RPMI8226 (cell line): ENCODE results near the gene COX6A1.
"Not testable (repeated sequence)": the region's sequence is repeated elsewhere in the genome, so short reads cannot be mapped to it uniquely, and the experiment has no call there.

Source experiments
- DNase-seq: peaks from one replicate; pipeline ENCODE4 v3.0.0-alpha.2; 2015

Gene COX6A1

DNA sequence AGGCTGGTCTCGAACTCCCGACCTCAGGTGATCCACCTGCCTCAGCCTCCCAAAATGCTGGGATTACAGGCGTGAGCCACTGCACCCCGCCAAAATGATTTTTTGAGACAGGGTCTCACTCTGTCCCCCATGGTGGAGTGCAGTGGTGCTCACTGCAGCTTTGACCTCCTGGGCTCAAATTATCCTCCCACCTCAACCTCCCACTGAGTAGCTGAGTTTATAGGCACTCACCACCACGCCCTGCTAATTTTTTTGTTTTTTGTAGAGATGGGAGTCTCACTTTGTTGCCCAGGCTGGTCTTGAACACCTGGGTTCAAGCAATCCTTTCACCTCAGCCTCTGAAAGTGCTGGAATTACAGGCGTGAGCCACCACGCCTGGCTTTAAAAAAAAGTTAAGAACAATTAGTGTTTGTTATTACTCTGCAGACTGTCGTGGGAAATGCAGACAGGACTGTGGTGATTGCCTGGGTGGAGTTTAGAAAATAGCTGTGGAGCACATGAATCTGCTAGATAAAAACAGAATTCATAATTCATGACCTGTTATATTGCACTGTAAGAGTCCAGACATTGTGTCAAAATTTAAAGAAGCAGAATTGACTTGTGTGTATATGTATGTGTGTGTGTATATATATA is 9.2 kb upstream of the COX6A1 start:
- DNase-seq, result no peak

DNA sequence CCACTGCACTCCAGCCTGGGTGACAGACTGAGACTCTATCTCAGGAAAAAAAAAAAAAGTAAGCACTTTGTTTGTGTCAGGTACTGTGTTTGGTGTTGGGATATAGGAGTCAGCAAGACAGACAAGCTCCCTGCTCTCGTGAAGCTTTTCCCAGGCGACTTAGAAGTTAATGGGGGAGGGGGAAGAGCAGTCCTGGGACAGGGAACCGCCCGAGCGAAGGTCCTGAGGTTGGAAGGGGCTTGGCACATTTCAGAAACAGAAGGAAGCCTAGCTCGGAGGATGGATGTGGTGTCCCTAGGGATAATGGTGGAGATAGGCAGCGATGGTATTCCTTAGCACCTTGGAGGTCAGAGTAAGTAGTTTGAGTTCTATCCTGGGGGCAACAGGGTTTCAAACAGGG is 8.5 kb upstream of the COX6A1 start:
- no peak for DNase-seq

DNA sequence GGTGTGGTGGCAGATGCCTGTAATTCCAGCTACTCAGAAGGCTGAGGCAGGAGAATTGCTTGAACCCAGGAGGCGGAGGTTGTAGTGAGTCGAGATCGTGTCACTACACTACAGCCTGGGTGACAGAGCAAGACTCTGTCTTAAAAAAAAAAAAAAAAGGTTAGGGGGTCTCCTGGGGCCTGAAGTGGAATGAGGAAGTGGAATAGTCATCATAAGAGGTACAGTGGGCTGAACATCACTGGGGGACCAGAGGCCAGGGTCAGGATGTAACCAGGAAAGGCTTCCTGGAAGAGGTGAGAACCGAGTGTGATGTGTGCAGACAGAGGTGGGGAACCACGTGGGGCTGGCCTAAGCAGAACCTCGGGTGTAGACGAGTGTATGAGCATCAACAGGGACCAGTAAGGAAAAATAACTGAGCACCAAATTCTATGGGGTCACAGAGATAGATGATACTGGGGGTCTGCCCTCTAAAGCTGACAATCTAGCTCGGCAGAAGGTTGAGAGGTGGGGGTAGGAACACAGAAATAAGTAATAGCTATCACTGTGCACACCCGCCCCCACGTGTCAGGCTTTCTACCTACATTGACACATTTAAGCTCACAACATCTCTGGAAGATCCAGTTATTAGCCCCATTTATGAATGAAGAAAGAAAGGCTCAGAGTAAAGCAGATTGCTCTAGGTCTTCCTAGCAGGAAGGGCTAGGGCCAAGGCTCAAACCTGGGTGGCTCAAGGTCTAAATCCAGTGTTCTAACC is 5.0 kb upstream of the COX6A1 start:
- DNase-seq, result no peak

DNA sequence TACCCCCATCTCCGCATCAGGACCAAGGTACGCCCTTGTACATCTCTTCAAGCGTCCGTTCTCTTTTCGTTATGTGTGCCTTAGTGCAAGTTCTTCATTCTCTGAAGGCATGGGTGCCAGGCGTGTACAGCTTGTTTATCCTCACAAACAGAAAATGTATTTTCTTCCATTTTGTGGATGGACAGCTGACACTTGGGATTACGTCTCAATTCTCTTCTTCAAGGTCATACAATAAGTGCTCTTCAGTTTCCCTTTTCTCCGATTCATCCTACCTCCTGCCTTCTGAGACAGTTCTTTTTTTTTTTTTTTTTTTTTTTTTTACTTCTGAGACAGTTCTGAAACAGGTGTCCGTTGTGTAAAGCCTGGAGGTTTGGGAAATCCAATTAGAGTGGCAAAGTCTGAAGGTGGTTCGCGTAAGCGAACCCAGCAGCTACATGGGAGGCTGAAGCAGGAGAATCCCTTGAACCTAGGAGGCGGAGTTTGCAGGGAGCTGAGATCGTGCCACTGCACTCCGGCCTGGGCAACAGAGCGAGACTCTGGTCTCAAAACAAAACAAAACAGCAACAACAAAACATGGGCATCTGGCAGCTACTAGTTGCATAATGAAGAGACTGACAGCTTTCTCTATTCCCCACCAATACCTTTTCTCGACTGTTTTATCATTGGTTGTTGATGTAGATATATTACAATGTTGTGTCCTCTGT is 734 bp downstream of the COX6A1 start:
- no peak for DNase-seq

DNA sequence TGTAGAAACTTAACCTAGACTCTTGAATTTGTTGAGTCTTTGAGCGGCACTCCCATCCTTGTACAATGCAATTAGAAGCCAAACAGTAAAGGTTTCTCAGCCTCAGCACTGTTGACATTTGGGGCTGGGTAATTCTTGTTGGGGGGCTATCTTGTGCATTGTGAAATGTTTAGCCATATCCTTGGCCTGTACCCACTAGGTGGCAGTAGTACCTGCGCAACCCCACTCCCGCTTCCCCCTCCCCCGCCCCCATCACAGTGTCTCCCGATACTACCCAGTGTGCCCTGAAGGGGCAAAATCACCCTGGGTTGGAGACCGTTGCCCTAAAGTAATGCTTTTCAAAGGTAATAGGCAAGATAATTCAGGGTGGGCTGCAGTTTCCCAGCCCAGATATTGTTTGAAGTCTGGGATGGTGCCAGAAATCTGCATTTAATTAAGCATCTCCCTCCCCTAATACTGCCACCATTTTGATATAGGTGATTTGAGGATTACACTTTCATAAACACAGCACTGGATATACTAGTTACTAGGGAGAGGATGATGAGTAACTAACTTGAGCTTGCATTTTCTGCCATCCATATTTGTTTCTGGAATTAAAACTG is 1.8 kb downstream of the COX6A1 start:
- peak; percentile 83 for DNase-seq

DNA sequence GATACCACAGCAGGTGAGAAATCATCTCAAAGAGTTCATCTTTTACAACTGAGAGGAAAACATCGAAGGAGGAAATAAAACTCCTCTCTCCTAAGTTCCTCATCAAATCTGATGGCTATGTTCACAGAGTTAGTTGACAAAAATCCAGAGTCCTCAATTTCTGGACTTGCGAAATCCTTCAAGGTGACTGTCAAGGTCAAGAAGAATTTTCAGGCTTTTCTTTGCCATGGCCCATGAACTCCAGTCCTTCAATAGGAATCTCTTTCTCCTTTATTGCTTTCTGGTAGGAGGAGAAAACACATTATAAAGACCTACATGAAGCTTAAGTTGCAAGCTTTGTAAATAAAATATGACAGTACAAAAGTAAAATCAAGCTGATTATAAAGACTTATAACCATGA is 6.8 kb downstream of the COX6A1 start:
- no peak for DNase-seq

DNA sequence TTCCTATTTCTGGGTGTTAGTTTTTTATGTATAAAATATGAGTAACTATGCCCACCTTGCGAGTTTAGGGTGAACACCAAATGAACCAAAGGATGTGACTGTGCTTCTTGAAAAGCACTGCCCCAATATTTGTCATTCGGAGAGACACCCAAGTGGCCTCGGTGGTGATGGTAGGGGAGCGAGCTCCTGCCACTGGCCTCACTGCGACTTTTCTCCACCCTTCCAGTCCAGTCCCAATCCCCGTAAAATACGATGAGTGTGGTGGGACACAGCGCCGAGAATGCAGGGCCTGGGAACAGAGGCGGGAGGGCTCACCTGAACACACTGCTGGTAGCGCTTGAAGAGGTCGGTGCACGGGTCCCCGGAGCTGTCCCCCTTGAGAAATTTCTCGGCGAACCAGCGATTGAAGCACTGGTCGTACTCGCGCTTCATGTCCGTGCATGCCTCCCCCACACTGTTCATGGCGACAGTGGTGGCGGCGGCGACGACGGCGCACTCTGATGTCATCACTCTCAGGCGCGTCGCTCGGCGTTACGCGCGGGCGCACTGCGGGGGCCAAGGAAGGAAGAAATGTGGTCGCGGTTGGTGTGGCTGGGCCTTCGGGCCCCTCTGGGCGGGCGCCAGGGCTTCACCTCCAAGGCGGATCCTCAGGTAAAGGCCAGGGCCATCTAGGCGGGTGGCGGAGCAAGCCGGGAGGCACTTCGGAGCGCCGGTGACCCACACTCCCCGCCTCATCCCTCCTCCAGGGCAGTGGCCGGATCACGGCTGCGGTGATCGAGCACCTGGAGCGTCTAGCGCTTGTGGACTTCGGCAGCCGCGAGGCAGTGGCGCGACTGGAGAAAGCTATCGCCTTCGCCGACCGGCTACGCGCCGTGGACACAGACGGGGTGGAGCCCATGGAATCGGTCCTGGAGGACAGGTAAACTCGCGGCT is 8.3 kb downstream of the COX6A1 start, which contains the start of the genes GATC and TRIAP1:
GATC (plus strand) TSS at position 534 of the 933 bp plus-strand sequence; CDS start at position 571, 37 bp downstream.
TRIAP1 (minus strand) TSS at position 474 of the 933 bp plus-strand sequence; CDS start at position 462, 12 bp downstream.
- DNase-seq, result peak; percentile 91

DNA sequence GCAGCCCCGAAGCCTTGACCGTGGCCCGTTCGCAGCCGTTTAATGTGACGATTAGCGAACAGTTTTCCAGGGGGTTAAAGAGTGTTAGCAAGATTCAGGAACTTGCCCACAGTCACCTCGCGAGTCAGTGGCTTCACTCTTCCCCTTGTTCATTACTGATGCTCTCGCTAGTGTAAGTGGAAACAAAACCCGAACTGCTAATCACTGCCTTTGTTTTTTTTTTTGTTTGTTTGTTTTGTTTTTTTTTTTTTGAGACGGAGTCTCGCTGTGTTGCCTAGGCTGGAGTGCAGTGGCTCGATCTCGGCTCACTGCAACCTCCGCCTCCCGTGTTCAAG is 8.9 kb downstream of the COX6A1 start:
- DNase-seq, result not testable (repeated sequence)

DNA sequence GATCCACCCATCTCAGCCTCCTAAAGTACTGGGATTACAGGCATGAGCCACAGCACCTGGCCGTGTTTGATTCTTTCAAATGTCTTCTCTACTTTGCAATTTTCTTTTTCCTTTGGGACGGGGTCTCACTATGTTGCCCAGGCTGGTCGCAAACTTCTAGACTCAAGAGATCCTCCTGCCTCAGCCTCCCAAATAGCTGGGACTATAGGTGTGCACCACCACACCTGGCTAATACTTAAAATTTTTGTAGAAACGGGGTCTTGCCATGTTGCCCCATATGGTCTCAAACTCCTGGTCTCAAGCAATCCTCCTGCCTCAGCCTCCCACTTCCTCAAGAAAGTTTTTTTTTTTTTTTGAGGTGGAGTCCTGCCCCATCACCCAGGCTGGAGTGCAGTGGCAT is 10.1 kb downstream of the COX6A1 start:
- no peak for DNase-seq

DNA sequence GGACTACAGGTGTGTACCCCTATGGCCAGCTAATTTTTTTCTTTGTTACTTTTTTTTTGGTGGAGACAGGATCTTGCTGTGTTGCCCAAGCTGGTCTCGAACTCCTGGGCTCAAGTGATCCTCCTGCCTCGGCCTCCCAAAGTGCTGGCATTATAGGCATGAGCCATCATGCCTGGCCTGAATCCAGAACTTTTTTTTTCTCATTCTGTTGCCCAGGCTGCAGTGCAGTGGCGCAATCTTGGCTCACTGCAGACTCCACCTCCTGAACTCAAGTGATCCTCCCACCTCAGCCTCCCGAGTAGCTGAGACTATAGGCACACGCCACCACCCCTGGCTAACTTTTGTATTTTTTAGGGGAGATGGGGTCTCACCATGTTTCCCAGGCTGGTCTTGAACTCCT is 14.6 kb downstream of the COX6A1 start:
- DNase-seq, result not testable (repeated sequence)

DNA sequence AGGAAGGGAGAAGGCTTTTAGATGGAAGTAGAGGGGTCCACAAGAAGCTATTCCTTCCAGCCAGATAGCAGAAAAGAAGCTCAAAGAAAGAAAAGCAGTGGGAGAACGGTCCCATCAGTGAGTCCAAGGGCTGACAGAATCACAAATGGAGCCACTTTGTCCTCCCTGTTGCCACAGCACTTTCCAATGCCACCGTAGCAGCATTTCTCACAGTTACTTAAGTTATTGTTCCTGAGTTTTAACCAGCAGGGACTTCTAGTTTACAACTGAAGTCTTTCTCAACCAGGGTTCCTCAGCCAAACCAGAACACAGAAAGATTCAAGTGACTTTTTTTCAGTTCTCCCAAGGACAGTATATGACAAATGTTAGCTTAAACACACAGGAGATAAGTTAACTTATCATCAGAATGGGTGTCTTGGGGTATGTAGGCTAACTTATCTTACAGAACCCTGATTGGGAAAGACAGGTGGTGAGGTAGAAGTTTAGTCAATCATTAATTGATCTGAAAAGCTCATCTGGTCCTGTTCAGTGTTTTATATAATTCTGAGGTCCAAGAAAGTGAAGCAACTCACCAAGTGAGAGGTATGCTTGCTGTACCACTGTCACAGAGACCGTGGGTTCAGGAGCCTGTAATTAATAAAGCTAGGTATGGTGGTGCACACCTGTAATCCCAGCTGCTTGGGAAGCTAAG is 15.3 kb downstream of the COX6A1 start:
- no peak for DNase-seq

DNA sequence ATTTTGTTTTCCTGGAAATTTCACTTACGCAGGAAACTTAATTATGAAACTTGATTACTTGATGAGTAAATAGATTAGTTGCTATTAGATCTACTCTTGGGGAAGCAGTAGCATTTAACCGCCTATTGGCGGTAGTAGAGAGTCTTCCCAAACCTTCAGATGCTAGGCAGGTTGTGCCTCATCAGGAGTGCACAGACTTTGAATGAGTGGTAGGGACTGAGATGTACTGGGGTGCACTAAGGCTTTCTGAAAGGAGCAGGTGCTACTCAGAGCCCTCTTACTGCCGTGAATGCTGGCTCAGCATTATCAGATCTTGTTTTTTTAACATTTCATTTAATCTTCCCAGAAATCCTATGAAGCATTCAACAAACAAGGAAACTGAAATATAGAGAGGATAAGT is 16.1 kb downstream of the COX6A1 start:
- DNase-seq, result peak; percentile 57

DNA sequence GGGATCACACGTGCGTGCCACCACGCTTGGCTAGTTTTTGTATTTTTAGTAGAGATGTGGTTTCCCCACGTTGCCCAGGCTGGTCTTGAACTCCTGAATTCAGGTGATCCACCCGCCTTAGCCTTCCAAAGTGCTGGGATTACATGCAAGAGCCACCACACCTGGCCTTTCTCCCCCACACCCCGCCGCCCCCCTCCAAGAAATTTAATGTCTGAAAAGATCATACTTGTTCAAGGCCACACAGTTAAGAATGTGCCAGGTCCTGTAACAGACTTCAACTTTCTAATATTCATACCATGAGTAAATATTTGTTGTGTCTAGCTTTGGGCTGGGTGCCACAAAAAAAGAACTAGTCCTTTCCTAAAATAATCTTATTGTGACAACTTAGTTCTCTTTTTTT is 17.4 kb downstream of the COX6A1 start:
- DNase-seq, result no peak

DNA sequence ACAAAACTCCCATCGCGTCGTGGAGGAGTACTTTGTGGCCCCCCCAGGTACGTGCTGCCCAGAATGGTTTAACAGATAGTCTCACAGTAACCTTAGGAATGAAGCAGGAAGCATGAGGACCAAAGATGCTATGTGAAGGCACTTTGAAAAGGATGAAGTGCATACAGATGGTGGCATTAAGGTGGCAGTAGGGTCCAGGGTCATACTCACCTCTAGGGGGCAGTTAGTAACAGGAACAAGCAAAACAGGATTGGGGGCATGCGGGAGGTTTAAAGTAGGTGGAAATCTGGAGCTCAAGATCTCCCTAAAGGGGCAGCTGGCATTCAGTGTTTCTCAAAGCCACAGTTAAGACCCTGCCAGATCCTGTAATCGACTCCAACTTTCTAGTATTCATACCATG is 19.2 kb downstream of the COX6A1 start:
- DNase-seq, result no peak

DNA sequence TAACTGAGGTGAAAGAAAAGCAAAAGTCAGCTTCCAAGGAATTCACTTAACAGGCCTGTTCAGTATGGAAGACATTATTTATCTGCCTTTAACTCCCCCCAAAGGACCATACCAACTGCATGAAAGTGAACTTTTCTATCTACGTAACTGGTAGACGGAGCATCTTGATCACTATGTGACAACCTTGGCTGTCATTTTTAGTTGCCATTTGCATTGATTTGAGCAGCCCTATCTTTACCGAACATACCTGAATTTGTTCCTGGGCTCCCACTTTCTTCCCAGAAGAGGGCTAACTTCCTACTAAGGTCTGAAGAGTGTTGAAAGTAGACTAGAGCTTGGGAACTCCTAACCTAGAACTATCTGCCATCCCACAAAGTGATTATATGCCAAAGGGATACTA is 22.2 kb downstream of the COX6A1 start:
- no peak for DNase-seq

DNA sequence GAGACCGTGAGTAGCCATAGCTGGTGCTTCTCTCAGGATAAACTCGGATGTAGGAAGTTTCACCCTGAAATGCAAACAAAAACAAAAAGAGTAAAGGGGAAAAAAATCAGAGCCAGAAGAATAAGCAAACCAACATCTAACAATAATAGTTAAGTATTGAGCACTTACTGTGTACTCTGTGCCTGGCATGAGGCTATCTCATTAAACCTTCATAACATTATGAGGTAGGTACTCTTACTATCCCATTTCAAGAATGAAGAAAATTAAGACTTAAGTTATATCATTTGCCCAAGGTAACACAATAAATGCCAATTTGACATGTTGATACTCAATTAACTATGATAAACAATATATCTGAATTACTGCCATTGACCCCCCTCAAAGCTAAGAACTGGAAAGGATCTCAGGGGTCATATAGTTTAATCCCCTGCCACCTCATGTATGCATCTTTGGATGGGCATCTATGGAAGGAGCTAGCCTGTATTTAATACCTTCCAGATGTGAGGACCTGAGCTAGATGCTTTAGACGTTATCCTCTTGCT is 24.3 kb downstream of the COX6A1 start:
- DNase-seq, result no peak

DNA sequence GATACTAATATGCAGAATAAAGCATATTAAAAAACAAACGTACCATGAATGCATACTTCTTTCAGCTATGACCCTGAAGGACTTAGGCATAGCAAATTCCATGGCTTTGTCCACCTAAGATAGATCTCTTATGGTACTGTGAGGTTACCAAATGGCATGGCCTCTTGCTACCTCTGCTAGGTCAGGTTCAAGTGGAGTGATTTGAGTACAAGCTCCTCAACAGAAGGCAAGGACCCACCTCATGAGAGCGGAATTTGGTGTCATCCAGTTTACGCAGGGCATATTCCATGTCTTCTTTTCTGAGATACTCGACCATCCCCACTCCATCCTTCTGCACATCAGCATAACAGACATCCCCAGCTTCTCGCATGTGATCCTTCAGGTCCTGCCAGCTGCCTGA is 25.8 kb downstream of the COX6A1 start:
- no peak for DNase-seq

DNA sequence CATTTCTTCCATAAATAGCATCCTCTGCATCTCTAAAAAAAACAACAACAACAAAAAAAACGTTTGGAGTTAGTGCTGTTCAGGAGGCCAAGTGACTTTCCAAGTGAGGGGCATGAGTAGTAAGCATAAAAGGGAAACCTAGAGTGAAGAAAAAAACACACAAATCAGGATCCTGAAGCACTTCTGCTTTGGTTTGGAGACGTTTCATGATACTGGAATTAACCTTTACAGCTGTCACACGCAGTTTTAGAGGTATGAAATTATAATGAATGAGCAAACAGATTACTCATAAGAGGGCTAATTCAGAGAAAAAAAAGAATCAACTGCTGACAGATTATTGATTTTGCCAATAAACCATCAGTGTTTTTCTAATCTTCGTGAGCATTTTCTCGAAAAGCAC is 27.8 kb downstream of the COX6A1 start:
- no peak for DNase-seq

DNA sequence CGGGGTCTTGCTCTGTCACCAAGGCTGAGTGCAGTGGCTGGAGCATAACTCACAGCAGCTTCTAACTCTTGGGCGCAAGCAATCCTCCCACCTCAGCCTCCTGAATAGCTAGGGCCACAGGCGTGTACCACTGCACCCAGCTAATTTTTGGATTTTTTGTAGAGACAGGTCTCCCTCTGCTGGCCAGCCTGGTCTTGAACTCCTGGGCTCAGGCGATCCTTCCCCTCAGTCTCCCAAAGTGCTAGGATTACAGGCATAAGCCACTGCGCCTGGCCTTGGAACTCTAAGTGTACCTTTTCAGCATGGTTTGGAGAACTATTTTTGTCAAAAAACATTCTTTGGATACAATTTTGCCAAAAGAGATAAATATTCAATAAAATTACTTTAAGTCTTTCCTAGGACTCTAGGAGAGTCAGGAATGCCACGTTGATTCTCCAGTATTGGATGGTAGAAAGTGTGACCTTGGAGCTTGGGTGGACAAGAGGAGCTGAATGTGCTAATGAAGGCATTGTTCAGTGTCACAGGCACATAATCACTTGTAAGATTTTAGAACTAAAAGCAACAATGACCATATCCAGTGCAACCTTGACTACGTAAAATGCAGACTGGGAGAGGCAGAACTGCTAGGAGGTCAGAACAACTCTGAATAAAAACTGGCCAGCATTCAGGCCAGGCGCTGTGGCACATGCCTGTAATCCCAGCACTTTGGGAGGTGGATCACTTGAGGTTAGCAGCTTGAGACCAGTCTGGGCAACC is 28.8 kb downstream of the COX6A1 start:
- peak; percentile 49 for DNase-seq

DNA sequence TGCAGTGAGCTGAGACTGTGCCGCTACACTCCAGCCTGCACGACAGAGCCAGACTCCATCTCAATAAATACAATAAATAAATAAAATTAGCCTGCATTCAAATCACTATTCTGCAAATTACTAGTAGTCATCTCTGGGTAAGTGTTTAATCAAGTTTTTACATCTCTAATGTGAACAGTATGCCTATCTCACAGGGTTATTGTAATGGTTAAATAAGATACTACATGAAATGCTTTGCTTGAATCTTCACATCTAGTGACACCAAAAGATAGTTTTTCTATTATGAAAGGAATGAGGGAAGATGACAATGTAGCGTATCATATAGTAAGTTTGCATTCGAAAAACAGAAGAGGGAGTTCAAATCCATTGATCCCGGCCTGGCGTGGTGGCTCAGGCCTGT is 29.5 kb downstream of the COX6A1 start:
- DNase-seq, result no peak

DNA sequence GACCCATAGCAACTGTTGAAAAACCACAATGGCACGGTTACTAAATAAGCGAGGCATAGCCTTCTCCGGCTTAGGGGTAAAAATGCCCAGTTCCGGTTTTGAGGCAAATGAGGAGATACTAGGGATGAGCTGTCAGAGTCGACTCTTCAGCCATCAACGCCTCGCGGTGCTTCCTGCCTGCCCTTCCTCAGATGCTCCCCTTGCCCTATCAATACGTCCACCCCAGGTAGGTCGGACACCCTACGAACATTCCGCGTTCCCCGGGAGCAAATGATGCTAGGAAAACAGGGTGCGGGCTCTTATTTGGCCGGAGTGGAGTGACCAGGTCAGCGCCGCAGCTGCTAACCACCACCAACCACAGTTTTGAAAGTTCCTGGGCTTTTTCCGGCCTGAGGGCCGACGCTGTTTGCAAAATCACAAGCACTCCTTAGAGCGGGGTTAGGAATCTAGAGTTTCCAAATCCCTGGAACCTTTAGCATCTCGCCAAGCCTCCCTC is 30.5 kb downstream of the COX6A1 start:
- peak; percentile 48 for DNase-seq
